GM12872 (cell line): ENCODE measurements around the gene FDXACB1.

Experiments used
- CTCF ChIP-seq: IDR thresholded peaks from 3 replicates; pipeline ENCODE4 v1.5.1; 2011; ENCODE audit warnings: low read depth, mild to moderate bottlenecking, low read length, moderate library complexity; ENCODE audit not compliant: insufficient read depth

Gene FDXACB1, protein sequence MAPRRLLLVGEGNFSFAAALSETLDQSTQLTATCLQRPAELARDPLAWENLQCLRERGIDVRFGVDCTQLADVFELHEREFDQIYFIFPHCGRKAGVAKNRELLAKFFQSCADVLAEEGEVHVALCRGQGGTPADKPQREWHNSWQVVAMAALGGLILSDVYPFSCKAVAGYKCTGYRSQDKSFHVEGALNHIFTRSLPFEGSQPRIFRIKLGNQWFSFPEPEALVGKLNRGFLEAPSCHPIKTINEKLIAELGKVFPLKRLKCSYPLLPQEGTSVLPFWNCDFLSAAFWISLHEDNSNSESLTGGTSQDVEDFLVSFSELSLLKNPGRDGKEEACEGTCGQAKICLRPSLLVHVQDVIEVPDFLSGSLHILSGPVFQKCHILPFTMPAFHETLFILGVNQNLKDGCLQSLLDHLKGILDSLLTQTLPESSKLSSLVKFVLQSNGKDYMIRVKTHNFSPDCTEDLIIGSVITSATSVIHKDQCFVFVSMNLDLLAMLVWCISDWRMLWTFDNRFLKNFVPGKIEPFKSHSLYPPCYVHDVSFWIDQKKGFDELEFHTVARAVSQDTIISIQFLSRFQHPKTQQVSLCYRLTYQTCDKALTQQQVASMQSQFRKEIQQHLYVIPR

DNA sequence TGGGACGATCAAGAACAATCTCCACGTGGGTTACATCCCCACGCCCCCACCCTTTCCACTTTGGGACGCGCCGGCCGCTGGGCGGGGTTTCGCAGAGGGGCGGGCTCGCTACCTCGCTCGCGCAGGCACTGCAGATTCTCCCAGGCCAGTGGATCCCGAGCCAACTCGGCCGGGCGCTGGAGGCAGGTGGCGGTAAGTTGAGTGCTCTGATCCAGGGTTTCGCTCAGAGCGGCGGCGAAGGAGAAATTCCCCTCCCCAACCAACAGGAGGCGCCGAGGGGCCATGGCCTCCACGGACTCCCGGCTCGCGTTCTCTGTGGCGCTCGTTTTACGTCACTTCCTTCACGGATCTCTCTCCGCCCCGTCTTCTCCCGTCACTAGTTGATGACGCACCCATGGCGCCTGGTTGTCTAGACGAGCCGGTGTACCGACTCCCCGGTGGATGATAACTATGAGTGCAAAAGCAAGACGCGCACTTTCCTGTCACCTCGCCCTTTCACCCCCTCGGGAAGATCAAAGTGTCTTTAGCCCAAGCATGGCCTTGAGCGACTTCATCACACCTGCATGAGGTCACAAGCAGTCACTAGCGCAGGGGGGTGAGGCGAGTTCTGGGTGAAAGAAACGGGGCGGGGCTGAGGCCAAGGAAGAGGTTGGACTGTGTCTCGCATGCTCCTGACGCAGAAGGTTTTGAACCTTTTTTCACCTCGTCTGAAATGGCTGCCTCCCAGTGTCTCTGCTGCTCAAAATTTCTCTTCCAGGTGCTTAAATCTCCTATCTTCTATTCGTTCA lies at the start of gene FDXACB1, which contains the start of gene CFAP68:
Gene FDXACB1, minus strand, starts transcription at position 317 of the 788 bp plus-strand sequence. Its CDS starts 33 bp downstream, at position 284.
Gene CFAP68, plus strand, starts transcription at position 693 of the 788 bp plus-strand sequence. Its CDS starts 20 bp downstream, at position 713.
- peak; percentile 95 for TF ChIP-seq CTCF

DNA sequence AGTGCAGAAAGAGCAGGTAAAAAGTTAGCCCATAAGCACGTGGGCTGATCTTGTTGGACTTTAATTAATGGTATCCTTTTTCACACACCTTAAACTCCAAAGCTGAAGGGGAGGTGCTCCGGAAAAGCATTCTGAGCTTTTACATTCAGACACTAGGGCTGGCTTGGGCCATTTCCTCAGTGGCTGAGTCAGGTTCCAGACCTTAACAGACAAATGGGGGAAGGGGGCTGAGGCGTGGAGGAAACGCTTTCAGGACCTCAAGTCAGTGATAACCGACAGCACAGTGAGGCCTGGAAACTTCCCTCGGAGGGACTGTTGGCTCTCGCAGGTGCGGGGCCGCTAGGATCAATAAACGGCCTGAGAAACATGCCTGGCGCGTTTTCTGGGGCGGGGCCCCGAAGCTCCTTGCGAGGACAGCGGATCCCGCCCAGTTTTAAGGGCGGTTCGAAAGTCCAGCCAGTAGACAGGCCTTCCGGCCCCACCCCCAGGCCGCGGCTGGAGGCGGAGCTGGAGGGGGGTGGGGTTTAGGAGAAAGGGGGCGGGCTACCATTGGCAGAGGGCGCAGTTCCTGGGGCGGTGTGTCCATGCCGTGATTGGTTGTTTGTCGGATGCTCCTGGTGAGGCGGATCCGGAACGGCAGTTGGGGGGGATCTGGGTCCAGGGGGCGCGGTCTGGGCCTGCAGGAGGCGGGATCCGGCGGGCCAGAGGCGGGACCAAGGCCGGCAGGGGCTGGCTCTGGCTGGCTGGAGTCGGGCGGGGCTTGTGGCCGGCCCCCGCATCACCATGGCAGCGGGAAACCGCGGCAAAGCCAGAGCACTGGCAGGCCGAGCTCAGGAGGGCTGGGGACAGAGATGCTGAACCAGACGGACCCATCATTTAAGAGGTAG lies 47.8 kb upstream of the FDXACB1 start:
- no peak for TF ChIP-seq CTCF

GRCh38 chr11:111925953-111926352 lies 47.0 kb upstream of the FDXACB1 start:
- no peak for TF ChIP-seq CTCF

DNA sequence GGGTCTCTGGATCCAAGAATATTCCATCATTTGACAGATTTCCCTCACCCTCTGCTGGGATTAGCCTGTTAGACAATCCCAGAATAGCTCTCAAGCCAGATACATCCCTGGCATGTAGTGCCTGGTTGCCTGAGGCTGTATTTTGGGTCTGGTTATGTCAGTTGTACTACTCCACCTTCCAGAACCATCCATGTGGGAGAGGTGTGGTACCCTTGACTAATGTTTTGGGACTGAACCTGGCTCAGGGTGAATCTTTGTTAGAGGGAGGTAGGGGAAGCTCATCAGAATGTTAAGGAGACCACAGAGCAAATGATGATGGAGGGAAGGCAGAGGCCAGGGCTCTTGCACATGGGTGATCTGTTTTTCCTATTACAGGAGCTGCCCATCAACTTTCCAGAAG lies 45.0 kb upstream of the FDXACB1 start:
- no peak for TF ChIP-seq CTCF

GRCh38 chr11:111923351-111923788 lies 44.4 kb upstream of the FDXACB1 start:
- TF ChIP-seq CTCF, result no peak

DNA sequence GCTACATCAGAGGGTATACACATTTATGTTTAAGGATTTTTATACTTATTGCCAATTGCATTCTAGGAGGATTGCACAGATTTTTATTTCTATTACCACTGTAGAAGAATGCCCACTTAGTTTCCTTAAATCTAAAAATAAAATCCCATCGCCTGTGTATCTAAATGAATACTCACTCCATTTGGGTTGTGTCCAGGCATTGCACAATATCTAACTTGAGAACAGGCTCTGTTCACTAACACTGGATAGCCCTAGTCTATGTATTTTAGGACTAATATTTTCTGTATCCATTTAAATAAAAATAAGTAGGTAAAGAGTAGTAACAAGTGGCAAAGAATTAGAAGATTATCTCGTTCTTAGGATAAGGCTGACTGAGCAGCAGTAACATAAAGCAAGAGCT lies 43.8 kb upstream of the FDXACB1 start:
- no peak for TF ChIP-seq CTCF
